22Rv1 (cell line): ENCODE data around the gene MAGI1.

Experiments used
- H3K27ac ChIP-seq: fragments of 450-650 bp; 2 replicates; pipeline ENCODE4 v1.5.1; 2017
- ZFX ChIP-seq: fragments of 450-650 bp; IDR thresholded peaks from 2 replicates; pipeline ENCODE4 v1.6.1; 2017; ENCODE audit warnings: antibody characterized with exemption, borderline replicate concordance
- TF ChIP-seq, protein P1 (sequence below): fragments of 450-650 bp; IDR thresholded peaks from 2 replicates; pipeline ENCODE4 v1.5.1; 2017; ENCODE audit warnings: mild to moderate bottlenecking

The MAGI1 gene

DNA sequence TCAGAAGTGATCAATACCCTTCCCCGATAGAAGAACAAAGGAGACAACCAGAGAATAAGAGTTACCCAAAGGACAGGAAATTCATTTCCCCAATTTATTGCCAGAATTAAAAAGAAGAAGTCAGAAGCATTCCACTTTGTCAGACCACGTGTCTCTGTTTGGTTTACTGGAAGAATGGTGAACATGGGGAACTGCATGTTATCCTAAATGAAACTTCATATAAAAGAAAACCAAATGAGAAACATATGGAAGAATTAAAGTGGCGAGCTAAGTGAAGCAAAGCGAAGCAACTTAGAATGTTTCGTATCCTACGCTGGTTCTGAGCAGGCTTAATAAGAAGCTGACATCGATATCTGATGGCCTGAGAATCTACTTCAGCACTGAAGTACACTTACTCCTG, 190.7 kb downstream of the MAGI1 start:
- H3K27ac ChIP-seq, result no peak overlapping the region
- TF ChIP-seq, protein P1, sequence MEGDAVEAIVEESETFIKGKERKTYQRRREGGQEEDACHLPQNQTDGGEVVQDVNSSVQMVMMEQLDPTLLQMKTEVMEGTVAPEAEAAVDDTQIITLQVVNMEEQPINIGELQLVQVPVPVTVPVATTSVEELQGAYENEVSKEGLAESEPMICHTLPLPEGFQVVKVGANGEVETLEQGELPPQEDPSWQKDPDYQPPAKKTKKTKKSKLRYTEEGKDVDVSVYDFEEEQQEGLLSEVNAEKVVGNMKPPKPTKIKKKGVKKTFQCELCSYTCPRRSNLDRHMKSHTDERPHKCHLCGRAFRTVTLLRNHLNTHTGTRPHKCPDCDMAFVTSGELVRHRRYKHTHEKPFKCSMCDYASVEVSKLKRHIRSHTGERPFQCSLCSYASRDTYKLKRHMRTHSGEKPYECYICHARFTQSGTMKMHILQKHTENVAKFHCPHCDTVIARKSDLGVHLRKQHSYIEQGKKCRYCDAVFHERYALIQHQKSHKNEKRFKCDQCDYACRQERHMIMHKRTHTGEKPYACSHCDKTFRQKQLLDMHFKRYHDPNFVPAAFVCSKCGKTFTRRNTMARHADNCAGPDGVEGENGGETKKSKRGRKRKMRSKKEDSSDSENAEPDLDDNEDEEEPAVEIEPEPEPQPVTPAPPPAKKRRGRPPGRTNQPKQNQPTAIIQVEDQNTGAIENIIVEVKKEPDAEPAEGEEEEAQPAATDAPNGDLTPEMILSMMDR, result no peak
- no peak for TF ChIP-seq ZFX

DNA sequence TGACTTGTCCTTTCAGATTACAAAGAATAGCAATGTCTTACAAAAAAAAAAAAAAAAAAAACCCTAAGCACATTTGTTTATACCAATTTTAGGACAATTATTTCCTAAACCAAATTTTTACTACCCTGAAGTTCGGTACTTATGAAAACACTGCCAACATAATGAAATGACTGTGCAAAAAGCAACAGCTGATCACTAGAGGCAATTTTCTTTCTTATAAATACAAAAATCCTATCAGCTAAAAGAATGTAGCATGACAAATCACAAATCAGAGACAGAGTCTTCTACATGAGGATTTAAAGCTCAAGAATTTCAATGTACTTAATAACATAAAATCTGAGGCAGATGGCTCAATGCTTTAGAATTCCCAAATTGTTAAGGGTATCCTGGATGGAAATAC, 191.8 kb downstream of the MAGI1 start:
- no peak overlapping the region for H3K27ac ChIP-seq
- TF ChIP-seq, protein P1, result no peak
- no peak for TF ChIP-seq ZFX

DNA sequence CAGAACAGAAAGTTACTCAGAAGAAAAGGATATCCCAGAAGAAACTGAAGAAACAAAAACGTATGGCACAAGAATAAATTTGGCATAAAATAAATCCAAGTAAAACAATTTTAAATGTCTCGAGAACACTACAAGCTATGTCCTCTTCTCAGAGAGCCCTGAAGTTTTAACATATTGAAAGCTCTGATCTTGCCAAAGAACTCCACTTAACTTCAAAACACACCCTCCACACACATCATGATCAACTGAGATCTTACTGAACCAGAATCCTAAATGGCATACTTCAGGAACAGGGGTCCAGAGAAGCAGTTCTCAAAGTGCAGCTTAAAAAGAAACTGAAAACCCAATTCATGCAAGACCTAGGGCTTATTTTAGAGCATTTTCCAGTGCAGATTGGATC, 194.3 kb downstream of the MAGI1 start:
- no peak overlapping the region for H3K27ac ChIP-seq
- TF ChIP-seq, protein P1, result no peak
- TF ChIP-seq ZFX, result no peak

DNA sequence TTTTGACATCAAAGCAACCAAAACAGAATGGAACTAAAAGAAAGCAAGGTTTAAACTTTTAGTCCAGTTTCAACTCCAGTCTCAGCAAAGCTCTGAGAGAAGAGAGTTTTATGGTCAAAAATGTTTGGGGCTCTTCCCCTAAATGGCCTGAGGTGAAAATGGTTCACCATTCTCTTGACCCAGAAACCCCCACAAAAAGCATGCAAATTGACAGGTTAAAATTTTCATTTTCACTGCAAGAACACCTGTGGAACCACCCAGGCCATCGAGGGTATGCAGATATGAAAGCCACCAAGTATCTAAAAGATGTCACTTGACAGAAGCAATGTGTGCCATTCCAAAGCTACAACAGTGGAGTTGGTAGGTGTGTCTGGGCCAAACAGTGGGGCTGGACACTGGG, 195.0 kb downstream of the MAGI1 start:
- no peak for TF ChIP-seq ZFX
- TF ChIP-seq, protein P1, result no peak
- no peak overlapping the region for H3K27ac ChIP-seq

DNA sequence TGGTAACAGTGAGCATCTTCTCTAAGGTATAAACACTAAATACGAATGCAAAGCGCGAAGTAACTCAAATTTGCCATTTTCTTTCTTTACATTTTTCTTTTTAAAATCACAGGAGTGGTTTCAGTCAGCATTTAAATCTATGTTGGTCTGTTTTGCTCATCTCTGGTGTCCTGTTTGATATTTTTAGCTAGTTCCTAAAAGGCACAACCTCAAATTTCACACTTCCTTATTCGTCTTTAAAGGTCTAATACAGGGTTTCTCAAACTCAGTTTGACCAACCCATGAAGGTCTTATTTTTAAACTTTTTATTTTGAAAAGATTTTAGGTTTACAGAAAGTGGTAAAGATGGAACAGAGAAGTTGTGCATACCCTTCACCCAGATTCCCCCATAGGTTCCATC, 201.1 kb downstream of the MAGI1 start:
- TF ChIP-seq, protein P1, result no peak
- TF ChIP-seq ZFX, result no peak
- no peak overlapping the region for H3K27ac ChIP-seq

DNA sequence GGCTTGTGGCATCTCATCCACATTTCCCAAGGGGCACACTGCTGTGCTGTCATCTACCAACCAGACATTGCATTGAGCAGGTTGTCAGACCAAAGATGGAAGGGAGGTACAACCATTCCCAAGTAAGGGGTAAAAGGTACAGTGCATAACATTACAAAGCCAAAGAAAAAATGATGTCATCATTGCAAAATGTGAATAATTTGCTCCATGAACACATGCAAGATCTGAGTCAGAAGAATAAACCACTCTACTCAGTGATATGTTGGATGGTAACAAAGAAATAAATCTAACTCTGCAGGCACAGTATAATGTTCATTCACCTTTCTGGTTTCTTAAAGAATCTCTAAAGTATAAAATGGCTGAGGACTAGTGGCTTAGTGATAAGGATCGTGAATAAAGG, 202.7 kb downstream of the MAGI1 start:
- TF ChIP-seq, protein P1, result no peak
- no peak for TF ChIP-seq ZFX
- no peak overlapping the region for H3K27ac ChIP-seq

DNA sequence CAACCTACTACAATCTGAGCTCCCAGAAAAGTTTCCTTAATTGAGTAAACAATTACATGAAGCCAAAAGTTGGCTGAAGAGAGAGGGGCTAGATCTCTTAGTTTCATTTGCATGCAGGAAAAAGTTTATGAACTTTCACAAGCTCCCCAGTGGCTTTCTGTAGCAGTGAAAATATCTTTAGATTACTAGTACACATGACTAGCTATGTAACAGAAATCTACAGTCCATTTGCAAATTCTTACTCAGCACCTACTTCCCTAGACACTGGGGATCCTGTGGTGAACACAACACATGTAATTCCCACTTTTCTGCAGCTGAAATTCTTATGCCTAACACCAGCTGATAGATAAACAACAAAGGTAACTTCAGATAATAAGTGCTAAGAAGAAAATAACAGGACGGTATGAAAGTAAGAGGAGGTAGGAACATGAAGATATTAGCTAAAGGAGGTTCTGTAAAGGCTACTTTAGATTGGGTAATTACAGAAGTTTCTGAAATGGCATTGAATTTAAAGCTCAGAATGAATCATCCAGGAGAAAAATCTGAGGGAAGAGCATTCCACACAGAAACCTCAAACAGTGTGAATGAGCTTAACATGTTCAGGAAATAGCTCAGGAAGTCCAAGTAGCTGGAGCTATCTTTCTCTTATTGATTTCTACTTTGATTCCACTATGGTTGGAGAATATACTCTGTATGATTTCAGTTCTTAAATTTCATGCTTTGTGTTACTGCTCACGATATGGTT, 204.8 kb downstream of the MAGI1 start:
- no peak overlapping the region for H3K27ac ChIP-seq
- TF ChIP-seq ZFX, result no peak
- TF ChIP-seq, protein P1, result no peak
